Stomach (tissue), 9 donors: ENCODE measurements around the gene PHLDB1. TPM values are rescaled to one million over a fixed set of nuclear protein-coding genes. Genes with fewer than 3 reads are reported as not detected.

Experiments used
- DNase-seq, 2 donors: peaks; one replicate each; pipeline versions ENCODE4 v3.0.0 to v3.0.0-alpha.2; 2013 to 2019
- H3K27ac ChIP-seq, 5 donors: fragments of 200-600 bp in 4 of 5; sonication (generic) in 4 of 5; one replicate each; pipeline ENCODE4 v1.5.1; 2013 to 2019; ENCODE audit warnings: mild to moderate bottlenecking in 1 of 5, moderate library complexity in 1 of 5
- H3K27me3 ChIP-seq, 3 donors: fragments of 200-600 bp; sonication (generic); one replicate each; pipeline ENCODE4 v1.5.1; 2017 to 2019; ENCODE audit warnings: mixed run types in 1 of 3
- H3K36me3 ChIP-seq, 4 donors: fragments of 200-600 bp; sonication (generic); 1 replicate in 3 of 4; 2 replicates in 1 of 4; pipeline ENCODE4 v1.5.1; 2016 to 2019
- H3K4me1 ChIP-seq, 4 donors: fragments of 200-600 bp; sonication (generic); one replicate each; pipeline ENCODE4 v1.5.1; 2016 to 2019
- H3K4me3 ChIP-seq, 4 donors: fragments of 200-600 bp; sonication (generic) in 3 of 4; one replicate each; pipeline ENCODE4 v1.5.1; 2016 to 2019; ENCODE audit warnings: mild to moderate bottlenecking in 1 of 4
- H3K9me3 ChIP-seq, 4 donors: fragments of 200-600 bp; sonication (generic); one replicate each; pipeline ENCODE4 v1.5.1; 2016 to 2019
- CTCF ChIP-seq, 7 experiments: fragments of 450-650 bp in 4 of 7; fragments of 200-600 bp in 3 of 7; sonication (generic) in 3 of 7; IDR thresholded peaks; one replicate each; pipeline ENCODE4 v1.5.1; 2016 to 2019; ENCODE audit warnings: antibody characterized with exemption in 7 of 7, control low read depth in 2 of 7, mild to moderate bottlenecking in 1 of 7
- EP300 ChIP-seq: sonication (generic); formaldehyde crosslinking; IDR thresholded peaks from one replicate; pipeline ENCODE4 v1.6.1; 2017; ENCODE audit warnings: antibody characterized with exemption
- POLR2A ChIP-seq, 4 donors: fragments of 450-650 bp; IDR thresholded peaks; one replicate each; pipeline ENCODE4 v1.6.1; 2016; ENCODE audit warnings: antibody characterized with exemption in 4 of 4, control low read depth in 2 of 4, mild to moderate bottlenecking in 1 of 4, moderate library complexity in 1 of 4
- POLR2AphosphoS5 ChIP-seq, 3 donors: sonication (generic); formaldehyde crosslinking; IDR thresholded peaks; one replicate each; pipeline ENCODE4 v1.6.1; 2016; ENCODE audit warnings: antibody characterized with exemption in 3 of 3
- WGBS, 5 donors: extraction: QIAGEN DNeasy Blood & Tissue Kit in 3 of 5; methylation state at CpG; one replicate each; pipeline versions ENCODE4 v1.1.5 to v1.1.7; 2013 to 2018; 5-methylcytosine and 5-hydroxymethylcytosine counted together
- intact Hi-C: fragments of 100-400 bp; cut with DNase I; formaldehyde crosslinking; loops from one replicate; pipeline ENCODE4 v1.15.1; 2023; ENCODE audit warnings: low total_unique reads
- polyA plus RNA-seq, 3 donors: library from polyadenylated mRNA; stranded (reverse); fragments of 200-250 nt; gene quantifications; one replicate each; pipeline ENCODE4 v1.2.3, GENCODE V29; 2013
- total RNA-seq, 5 donors: library from RNA; depleted of rRNA; stranded (reverse); fragments of >200 nt; gene quantifications; one replicate each; pipeline versions ENCODE4 v1.1.0 to v1.2.3, GENCODE V29; 2014 to 2016
- donor health status: healthy with polysubstance abuse.
- donor health status: Bipolar disorder and iron deficiency.
- donor health status: healthy.

The PHLDB1 gene
- total and polyA plus RNA-seq, 8 donors, result 28.4 to 291 (median 41.4) TPM

DNA sequence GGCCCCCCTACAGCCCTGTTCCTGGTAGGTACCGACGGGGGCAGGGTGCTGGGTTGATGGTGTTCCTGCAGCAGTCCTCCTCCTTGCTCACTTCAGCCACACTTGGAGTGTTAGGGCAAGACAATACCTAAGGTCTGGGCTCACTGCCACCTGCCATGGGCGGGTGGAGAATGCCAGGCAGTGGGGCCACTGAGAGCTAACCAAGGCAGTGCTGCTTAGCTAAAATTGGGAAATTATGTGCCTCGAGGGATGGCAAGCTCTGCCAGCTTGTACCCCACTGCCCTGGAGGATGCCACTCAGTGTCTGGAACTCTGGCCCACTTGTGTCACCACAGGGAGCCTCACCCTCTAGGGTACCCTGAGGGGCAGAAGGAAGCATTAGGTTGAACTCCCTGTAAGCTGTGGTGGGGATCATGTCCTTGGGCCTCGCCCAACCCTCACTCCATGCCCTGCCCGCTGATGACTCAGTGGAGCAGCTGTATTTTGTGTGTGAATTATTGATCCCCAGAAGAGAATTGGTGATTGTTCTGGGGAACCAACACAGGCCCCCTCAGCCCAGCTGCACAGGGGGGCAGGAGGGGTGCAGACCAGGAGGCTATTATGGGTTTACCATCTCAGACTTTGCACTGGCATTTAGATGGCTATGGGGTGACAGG is 17.7 kb downstream of the PHLDB1 start:
- peak in 1 of 2 donors; percentile 37 for DNase-seq
- H3K36me3 ChIP-seq, result peaks cover 42 to 56% (median 51%) of the 10 kb centered on the region in 4 donors
- no peak for TF ChIP-seq POLR2AphosphoS5 (IDR thresholded peaks at IDR 0.05)
- TF ChIP-seq EP300, result no peak
- TF ChIP-seq POLR2A (IDR thresholded peaks at IDR 0.05), result no peak
- no peak for TF ChIP-seq CTCF (IDR thresholded peaks at IDR 0.05)
- peaks cover 33 to 68% (median 52%) of the 10 kb centered on the region in 4 donors for H3K4me1 ChIP-seq
- H3K9me3 ChIP-seq, result no peaks in the 10 kb centered on the region
- no peak overlapping the region for H3K4me3 ChIP-seq
- H3K27ac ChIP-seq, result no peak overlapping the region
- intact Hi-C loops, result no loop called here
- H3K27me3 ChIP-seq, result peaks cover 0 to 5% (median 0%) of the 10 kb centered on the region in 3 donors
- WGBS, 5 donors, result 49 to 60% (median 54%) methylated on average over 4 to 6 of the region's 6 CpGs

DNA sequence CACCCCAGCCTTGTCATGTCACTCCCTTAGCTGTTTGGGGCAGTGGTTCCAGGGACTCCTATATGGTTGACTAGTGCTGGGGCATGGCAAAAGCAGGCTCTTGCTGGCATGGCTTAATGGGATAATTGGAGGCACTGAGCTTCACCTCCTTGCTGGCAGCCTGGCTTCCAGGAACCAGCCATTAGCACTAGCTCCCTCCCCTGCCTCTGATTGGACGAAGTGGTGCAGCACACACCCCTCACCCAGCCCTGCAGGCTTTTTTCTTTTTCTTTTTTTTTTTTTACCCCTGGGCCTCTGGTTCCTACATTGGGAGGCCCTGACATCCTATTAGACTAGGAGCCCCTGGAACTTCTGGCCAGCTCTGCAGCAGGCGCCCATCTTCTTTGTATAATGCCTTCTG is 18.6 kb downstream of the PHLDB1 start:
- peaks cover 42 to 64% (median 54%) of the 10 kb centered on the region in 4 donors for H3K36me3 ChIP-seq
- no peak for TF ChIP-seq CTCF (IDR thresholded peaks at IDR 0.05)
- no peak for TF ChIP-seq POLR2A (IDR thresholded peaks at IDR 0.05)
- no peak for TF ChIP-seq EP300
- no peak for TF ChIP-seq POLR2AphosphoS5 (IDR thresholded peaks at IDR 0.05)
- peaks cover 25 to 68% (median 49%) of the 10 kb centered on the region in 4 donors for H3K4me1 ChIP-seq
- intact Hi-C loops, result no loop called here
- no peak overlapping the region for H3K27ac ChIP-seq
- no peaks in the 10 kb centered on the region for H3K9me3 ChIP-seq
- no peak overlapping the region for H3K4me3 ChIP-seq
- H3K27me3 ChIP-seq, result peaks cover 0 to 4% (median 0%) of the 10 kb centered on the region in 3 donors
- WGBS, 5 donors, result 70 to 88% (median 73%) methylated on average over 2 of the region's 2 CpGs
- DNase-seq, result peak in 1 of 2 donors; percentile 47

DNA sequence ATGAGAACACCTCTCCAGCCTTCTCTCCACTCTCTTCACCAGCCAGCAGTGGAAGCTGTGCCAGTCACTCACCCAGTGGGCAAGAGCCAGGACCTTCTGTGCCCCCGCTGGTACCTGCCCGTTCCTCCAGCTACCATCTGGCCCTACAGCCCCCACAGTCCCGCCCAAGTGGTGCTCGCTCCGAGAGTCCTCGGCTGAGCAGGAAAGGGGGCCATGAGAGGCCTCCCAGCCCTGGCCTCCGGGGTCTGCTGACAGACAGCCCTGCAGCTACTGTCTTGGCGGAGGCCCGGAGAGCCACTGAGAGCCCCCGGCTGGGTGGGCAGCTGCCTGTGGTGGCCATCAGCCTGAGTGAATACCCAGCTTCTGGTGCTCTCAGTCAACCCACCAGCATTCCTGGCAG is 20.2 kb downstream of the PHLDB1 start:
- peaks cover 9 to 67% (median 38%) of the 10 kb centered on the region in 4 donors for H3K4me1 ChIP-seq
- H3K9me3 ChIP-seq, result no peaks in the 10 kb centered on the region
- intact Hi-C loops, result no loop called here
- no peak for TF ChIP-seq EP300
- TF ChIP-seq CTCF (IDR thresholded peaks at IDR 0.05), result no peak
- TF ChIP-seq POLR2AphosphoS5 (IDR thresholded peaks at IDR 0.05), result no peak
- TF ChIP-seq POLR2A (IDR thresholded peaks at IDR 0.05), result no peak
- H3K27me3 ChIP-seq, result no peaks in the 10 kb centered on the region
- H3K27ac ChIP-seq, result no peak overlapping the region
- no peak for DNase-seq
- no peak overlapping the region for H3K4me3 ChIP-seq
- 91 to 97% (median 94%) methylated on average over 10 of the region's 10 CpGs for WGBS, 5 donors
- H3K36me3 ChIP-seq, result peaks cover 56 to 80% (median 70%) of the 10 kb centered on the region in 4 donors

DNA sequence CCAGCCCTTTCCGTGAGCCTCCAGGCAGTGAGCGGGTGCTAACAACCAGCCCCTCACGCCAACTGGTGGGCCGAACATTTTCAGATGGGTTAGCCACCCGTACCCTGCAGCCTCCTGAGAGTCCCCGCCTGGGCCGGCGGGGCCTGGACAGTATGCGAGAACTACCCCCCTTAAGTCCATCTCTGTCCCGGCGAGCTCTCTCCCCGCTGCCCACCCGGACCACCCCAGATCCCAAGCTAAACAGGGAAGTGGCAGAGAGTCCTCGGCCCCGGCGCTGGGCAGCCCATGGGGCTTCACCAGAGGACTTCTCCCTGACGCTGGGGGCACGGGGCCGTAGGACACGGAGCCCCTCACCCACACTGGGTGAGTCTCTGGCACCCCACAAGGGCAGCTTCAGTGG is 20.6 kb downstream of the PHLDB1 start:
- H3K4me1 ChIP-seq, result peaks cover 4 to 62% (median 34%) of the 10 kb centered on the region in 4 donors

More for the DNA sequence above, 20.6 kb downstream of the PHLDB1 start:
- H3K27ac ChIP-seq, result no peak overlapping the region
- H3K9me3 ChIP-seq, result no peaks in the 10 kb centered on the region
- TF ChIP-seq EP300 (no peak), CTCF (IDR thresholded peaks at IDR 0.05) (no peak), POLR2AphosphoS5 (IDR thresholded peaks at IDR 0.05) (no peak), POLR2A (IDR thresholded peaks at IDR 0.05) (no peak)
- intact Hi-C loops, result no loop called here
- H3K36me3 ChIP-seq, result peaks cover 56 to 81% (median 71%) of the 10 kb centered on the region in 4 donors
- DNase-seq, result no peak
- whole genome bisulfite sequencing, 5 donors, result 93 to 96% (median 95%) methylated on average over 15 to 20 of the region's 20 CpGs
- no peak overlapping the region for H3K4me3 ChIP-seq
- H3K27me3 ChIP-seq, result no peaks in the 10 kb centered on the region
